GM18951 (cell line): Measurements from ENCODE around the gene PPY.

Source experiments
- POLR2A ChIP-seq: IDR thresholded peaks from 4 replicates; pipeline ENCODE4 v1.6.1; 2011; ENCODE audit warnings: mild to moderate bottlenecking; ENCODE audit not compliant: insufficient read length, insufficient read depth; ENCODE audit errors: extremely low read depth
- in situ Hi-C: fragments of 300-500 bp; cut with MboI; formaldehyde crosslinking; loops from one replicate; pipeline ENCODE4 v1.12.0; 2022; ENCODE audit warnings: low sequenced_read_pairs, mixed read lengths, inconsistent platforms; ENCODE audit not compliant: unreplicated experiment

PPY gene, protein sequence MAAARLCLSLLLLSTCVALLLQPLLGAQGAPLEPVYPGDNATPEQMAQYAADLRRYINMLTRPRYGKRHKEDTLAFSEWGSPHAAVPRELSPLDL

DNA sequence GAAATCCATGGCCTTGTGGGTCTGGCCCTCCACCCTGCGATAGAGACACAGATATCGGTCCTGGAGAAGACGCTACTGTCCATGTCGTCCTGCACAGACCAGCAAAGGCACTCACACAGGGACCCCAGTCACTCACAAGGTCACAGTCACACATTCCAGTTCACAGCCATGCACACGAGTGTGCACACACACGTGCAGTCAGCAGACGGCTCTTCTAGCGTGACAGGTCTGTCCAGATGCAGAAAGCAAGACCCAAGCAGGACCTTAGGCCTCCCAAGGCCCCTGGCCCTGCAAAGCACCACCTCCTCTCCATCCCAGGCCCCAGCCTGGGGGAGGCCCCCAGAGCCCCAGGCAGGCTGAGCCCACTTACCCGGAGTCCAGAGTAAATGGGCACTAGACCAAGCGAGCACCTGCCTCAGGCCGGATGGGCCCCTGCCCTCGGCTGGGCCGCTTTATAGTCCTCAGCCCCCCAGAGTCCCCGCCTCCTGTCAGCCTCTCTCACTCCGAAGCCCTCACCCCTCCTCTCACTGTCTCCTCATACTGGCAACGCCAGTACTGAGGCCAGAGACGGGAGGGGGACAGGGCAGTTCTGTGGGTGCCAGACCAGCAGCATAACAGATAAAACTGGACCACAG is at the start of gene PPY:
PPY (minus strand) TSS at position 426 of the 635 bp plus-strand sequence. CDS start 822 bp downstream, outside the sequence.
- in situ Hi-C loops = loop anchor here (25.0 kb wide), 1 partner anchor 395 kb away; the partner anchor contains the start of gene GRN
- TF ChIP-seq POLR2A = no peak

DNA sequence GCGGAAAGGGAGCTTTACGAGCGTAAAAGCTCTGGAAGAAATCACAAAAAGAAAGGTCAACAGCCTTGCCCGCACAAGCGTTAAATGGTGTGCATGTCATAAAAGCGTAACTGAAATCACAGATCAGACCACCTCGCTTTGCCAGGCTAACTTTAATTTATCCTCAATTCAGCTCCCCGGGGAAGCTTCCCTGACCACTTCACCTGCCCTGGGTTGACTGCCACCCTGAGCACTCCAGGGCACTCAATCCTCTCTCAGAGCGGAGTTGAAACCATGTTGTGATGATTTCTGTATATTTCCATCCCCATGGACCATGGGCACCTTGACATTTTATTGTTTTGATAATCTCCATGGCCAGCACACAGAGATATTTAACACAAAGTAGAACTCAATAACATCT is 46.0 kb upstream of the PPY start:
- TF ChIP-seq POLR2A = no peak
- in situ Hi-C loops = no loop called here

DNA sequence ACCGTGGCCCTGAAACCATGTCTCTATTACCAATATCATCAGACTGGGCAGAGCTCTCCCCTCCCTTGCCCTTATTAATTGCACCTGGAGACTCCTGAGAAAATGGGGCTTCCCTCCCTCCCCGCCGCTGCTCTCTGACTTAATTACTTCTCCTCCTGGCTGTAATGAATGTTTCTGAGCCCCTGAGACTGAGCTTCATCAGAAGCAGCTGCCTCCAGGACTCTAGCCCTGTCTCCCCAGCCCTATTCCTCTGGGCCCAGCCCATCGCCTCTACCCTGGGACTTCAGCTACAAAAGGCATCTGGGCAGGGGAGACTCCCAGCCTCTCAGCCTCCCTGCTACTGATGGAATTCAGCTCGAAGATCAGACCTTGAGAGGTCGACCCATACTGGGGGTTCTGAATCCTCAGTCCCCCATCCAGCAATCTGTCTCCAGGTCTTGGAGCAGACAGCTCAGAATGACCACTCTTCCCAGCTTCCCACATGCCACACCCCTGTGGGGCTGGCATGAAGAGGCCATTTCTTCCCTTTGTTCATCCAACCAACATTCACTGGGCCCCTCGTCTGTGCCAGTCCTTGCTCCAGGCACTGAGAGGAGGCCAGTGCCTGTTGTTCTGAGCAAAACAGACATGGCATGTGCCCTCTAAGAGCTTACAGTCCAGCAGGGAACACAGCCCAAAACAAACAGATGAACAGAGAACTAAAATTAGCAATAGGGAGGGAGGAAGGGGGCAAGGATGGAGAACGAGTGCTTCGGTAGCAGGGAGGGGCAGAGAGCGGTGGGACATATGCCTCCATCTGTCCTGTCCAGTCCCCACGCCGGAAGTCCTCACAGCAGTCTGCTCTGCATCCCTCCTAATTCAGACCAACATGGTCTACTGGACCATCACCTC is 45.1 kb upstream of the PPY start:
- in situ Hi-C loops = no loop called here
- no peak for TF ChIP-seq POLR2A

DNA sequence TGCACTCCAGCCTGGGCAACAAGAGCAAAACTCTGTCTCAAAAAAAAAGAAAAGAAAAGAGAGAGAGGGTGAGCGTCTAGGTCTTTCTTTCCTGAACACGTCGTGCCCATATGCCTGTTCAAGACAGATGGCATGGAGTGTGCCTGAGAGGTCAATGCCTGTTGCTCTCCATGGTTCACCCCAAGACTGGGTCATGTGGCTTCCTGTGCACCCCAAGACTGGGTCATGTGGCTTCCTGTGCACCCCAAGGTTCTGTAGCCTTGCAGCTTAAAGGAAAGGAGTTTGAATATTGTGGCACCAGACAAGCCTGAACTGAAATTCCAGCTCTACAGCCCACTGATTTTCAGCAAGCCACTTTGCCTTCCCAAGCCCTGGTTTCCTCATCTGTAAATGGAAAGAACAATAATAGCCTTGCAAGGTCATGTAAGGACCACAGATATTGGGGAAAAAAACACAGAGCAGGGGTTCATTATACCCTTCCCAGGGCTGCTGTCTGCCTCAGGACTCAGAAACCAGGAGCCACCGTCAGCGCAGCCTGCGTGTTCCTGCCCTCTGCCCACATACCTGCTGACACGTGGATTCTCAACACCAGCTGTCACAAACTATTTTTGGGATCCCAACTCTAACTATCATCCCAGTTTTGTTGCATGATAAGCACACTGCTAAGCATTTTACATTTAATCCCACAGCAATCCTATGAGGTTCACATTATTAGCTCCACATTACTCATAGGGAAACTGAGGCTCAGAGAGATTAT is 44.1 kb upstream of the PPY start:
- in situ Hi-C loops = no loop called here
- TF ChIP-seq POLR2A = no peak

DNA sequence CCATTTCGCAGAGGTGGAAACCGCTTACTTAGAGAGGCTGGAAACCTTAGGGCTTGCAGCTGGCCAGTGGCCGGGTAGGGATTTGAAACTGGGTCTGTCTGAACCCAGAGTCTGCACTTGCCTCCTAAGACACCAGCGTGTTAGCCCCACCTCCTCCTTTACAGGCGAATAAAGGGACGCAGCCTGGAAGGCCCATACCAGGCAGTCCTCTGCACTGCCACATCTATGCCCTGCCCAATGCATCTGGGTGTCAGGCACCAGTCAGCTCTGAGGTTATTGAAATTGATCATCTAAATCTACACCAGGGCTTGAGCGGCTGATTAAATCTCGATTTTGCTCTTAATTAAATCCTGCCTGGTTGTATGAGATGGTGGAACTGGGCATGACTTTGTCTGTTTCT is 42.2 kb upstream of the PPY start:
- in situ Hi-C loops = no loop called here
- no peak for TF ChIP-seq POLR2A

DNA sequence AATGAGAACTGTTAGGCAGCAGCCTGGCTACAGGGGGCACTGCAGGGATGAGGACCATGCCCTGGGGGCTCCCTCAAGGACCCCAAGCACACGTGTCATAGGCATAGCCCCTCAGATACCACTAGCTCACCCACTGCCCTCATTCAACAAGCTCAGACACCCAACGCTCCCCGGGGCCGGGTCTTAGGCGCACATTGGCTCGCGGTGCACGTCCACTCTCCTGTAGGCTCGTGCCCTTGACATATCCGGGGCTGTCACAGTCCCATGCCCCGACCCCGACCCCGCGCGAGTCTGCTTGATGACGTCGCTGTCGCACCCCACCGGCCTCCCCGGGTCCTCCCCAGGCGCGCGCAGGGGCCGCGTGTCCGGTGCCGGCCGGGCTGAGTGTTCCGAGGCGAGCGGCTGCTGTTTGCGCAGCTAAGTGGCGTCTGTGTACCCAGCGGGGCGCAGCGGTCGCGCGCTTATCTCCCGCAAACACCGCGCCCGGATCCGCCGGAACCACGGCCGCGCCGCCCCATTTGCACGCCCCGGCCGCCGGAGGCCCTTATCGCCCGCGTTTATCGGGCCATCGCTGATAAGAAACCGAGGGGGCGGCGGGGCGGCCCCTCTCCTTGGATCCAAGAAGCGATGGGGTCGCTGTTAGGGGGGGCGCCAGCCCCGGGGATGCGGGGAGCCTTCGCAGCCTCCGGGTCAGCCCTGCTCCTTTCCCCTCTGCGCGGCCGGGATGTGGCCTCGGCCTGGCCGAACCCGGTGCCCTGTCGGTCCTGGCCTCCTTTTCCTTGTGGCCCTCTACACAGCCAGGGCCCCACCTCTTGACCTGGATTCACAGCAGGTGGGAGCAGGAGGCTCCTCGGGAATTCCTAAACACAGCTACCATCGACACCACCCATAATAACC is 41.5 kb upstream of the PPY start:
- in situ Hi-C loops = no loop called here
- TF ChIP-seq POLR2A = no peak

DNA sequence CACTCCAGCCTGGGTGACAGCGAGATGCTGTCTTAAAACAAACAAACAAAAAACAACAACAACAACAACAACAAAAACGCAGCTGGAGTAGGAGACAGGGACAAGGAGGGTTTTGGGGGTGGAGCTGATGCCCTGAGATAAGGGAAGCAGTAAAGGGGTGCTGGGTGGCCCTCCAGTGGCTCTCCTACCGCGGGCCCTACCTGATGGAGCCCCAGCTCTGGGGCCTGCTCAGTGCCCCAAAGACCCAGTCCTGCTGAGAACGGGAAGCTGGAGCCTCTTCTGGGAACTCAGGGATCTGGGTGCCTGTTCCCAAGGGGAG is 40.9 kb upstream of the PPY start:
- in situ Hi-C loops = no loop called here
- TF ChIP-seq POLR2A = no peak

DNA sequence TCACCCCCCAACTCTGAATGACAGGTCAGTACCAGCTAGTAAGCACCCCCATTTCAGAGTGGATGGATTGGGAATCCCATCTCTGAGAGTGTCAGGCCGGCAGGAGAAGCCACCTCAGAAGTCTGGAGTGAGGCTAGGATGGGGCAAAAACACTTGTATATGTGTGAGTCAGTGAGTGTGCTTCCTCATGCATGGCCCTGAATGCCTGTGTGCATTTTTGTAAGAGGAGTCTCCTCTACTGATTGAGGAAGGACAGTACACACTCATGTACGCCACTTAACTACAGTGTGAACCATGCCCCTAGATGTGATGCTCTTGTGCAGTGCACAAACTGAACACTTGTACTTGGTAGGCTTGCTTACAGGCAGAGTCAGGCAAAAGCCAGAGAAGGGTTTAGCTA is 39.9 kb upstream of the PPY start:
- in situ Hi-C loops = no loop called here
- no peak for TF ChIP-seq POLR2A

DNA sequence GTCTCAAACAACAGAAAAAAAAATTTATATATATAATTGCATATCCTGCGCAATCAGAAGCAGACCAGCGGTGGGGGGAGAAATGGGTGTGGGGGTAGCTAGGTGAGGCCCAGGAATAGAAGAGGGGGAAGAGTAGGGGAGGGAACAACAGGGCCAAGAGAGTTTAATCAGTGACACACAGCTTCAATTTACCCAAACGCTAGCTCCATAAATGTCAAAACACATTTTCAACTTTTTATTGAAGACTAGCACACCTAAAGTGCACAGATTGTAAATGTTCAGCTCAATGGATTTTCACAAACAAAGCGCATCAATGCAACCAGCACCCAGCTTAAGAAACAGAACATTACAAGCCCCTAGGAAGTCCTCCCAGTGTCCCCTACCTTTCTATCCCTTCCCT is 37.4 kb upstream of the PPY start:
- TF ChIP-seq POLR2A = no peak
- in situ Hi-C loops = no loop called here

DNA sequence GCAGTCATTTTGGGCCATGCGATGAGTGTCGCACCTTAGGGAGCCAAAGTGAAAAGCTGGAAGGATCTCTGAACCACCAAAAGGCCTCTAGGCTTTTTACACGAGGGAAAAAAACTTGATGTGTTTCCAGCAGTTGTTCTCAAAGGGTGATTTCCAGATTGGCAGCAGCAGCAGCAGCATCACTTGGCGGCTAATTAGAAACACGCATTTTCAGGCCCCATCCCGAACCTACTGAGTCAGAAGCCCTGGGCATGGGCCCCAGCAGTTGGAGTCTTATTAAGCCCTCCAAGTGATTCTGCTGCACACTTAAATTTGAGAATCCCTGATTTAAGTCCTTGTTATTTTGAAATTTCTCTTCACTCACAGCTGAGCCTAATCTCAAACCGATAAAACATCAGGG is 36.7 kb upstream of the PPY start:
- no peak for TF ChIP-seq POLR2A
- in situ Hi-C loops = no loop called here

DNA sequence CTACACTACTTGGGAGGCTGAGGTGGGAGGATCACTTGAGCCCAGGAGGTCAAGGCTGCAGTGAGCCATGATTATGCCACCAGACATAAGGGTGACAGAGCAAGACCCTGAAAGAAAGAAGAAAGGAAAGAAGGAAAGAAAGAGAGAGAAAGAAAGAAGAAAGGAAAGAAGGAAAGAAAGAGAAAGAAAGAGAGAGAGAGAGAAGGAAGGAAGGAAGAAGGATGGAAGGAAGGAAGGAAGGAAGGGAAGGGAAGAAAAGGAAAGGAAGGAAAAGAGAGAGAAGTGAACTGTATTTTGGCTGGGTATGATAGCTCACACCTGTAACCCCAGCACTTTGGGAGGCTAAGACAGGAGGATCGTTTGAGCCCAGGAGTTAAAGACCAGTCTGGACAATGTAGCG is 35.8 kb upstream of the PPY start:
- in situ Hi-C loops = no loop called here
- no peak for TF ChIP-seq POLR2A

DNA sequence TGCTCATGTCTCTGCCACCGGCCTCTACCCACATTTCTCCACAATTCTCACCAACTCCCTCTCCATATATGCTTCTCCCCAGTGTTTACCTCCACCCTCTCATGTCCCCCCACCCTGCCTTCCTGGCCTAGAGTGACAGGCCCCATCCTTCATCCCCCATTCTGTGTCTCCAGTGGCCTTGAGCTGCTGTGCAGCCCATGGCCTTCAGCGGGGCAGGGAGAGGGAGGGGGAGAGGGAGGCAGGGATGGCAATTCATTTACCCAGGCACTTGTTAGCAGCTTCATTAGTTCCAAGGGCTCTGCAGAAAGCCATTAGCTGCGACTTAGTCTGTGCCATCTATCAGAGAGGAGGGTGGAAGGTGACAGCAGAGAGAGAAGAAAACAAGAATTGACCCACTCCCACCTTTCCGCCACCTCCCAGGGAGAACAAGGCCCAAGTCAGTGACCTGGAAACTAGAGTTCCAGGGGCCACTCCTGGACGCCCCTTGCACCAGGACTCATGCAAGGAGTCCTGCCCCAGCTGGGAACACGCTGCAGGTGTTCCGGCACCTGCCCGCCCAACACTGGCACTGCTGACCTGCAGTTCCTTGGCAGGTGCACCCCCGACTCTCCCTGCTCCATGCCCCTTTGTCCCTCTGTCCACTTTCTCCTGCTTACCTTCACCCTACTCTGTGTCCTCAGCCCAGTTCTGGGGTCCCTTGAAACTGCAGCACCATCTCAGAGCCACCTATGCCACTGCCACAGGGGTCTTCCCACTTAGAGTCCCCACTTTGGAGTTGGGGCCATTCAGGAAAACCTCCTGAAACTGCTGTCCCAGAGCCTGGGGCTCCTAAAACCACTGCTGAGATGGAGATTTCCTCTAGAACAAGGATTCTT is 34.9 kb upstream of the PPY start:
- TF ChIP-seq POLR2A = no peak
- in situ Hi-C loops = no loop called here

DNA sequence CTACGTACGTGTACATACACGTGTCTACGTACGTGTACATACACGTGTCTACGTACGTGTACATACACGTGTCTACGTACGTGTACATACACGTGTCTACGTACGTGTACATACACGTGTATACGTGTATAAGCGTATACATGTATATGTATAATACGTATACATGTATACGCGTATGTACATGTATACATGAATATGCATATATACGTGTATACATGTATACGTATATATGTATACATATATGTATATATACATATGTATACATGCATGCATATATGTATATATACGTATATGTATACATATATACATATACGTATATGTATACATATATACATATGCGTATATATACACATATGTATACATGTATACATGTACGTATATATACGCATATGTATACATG is 33.6 kb upstream of the PPY start:
- TF ChIP-seq POLR2A = no peak
- in situ Hi-C loops = no loop called here
